Adrenal gland (tissue), 5 donors: Measurements from ENCODE around the gene RAB25.

ENCODE experiments used
- POLR2A ChIP-seq, 2 donors: fragments of 450-650 bp; IDR thresholded peaks; one replicate each; pipeline ENCODE4 v1.6.1; 2017; ENCODE audit warnings: antibody characterized with exemption in 2 of 2, mild to moderate bottlenecking in 2 of 2, moderate library complexity in 1 of 2
- TF ChIP-seq, protein P1 (sequence below), 6 experiments: fragments of 450-650 bp in 4 of 6; fragments of 200-600 bp in 2 of 6; sonication (generic) in 1 of 6; IDR thresholded peaks; 1 replicate in 5 of 6; 2 replicates in 1 of 6; pipeline versions ENCODE4 v1.5.1 to v1.8.0; 2016 to 2021; ENCODE audit warnings: antibody characterized with exemption in 6 of 6, mild to moderate bottlenecking in 2 of 6, moderate library complexity in 1 of 6
- donor health status: DM: no; HTN: no; CAD: no.

DNA sequence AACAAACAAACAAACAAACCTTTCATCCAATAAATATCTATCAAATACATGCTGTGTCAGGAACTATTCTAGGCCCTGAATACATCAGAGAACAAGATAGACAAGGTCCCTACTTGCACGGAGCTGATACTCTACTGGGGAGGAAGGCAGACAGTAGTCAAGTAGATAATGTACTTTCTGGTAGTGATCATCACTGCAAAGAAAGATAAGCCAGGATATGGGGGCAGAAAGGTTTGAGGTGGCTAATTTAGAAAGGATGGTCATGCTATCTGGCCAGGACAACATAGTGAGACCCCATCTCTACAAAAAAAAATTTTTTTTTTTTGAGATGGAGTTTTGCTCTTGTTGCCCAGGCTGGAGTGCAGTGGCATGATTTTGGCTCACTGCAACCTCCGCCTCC, 30.6 kb downstream of the RAB25 start:
- TF ChIP-seq, protein P1, sequence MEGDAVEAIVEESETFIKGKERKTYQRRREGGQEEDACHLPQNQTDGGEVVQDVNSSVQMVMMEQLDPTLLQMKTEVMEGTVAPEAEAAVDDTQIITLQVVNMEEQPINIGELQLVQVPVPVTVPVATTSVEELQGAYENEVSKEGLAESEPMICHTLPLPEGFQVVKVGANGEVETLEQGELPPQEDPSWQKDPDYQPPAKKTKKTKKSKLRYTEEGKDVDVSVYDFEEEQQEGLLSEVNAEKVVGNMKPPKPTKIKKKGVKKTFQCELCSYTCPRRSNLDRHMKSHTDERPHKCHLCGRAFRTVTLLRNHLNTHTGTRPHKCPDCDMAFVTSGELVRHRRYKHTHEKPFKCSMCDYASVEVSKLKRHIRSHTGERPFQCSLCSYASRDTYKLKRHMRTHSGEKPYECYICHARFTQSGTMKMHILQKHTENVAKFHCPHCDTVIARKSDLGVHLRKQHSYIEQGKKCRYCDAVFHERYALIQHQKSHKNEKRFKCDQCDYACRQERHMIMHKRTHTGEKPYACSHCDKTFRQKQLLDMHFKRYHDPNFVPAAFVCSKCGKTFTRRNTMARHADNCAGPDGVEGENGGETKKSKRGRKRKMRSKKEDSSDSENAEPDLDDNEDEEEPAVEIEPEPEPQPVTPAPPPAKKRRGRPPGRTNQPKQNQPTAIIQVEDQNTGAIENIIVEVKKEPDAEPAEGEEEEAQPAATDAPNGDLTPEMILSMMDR (IDR thresholded peaks at IDR 0.05): no peak
- no peak for TF ChIP-seq POLR2A (IDR thresholded peaks at IDR 0.05)
